Memory B cell (primary cell): ENCODE data around the gene CD160.
"Not testable (repeated sequence)": the region's sequence is repeated elsewhere in the genome, so short reads cannot be mapped to it uniquely, and the experiment has no call there.

Experiments
- ATAC-seq: fragments of 150-1000 bp; cut with Tn5 transposase; 2 replicates; pipeline ENCODE4 v1.10.0; 2021; ENCODE audit warnings: low read depth, mild to moderate bottlenecking, moderate library complexity
- DNase-seq, 2 donors: peaks; one replicate each; pipeline ENCODE4 v3.0.0; 2022; ENCODE audit warnings: low spot score in 2 of 2
- H3K27ac Mint-ChIP-seq: one replicate; pipeline ENCODE4 v1.8.0; 2022; ENCODE audit warnings: mild to moderate bottlenecking, moderate library complexity, mixed read lengths
- H3K27me3 Mint-ChIP-seq: one replicate; pipeline ENCODE4 v1.8.0; 2022; ENCODE audit warnings: mixed read lengths
- H3K36me3 Mint-ChIP-seq: one replicate; pipeline ENCODE4 v1.8.0; 2022; ENCODE audit warnings: mild to moderate bottlenecking, mixed read lengths
- H3K4me1 Mint-ChIP-seq: one replicate; pipeline ENCODE4 v1.8.0; 2022; ENCODE audit warnings: mixed read lengths
- H3K4me3 Mint-ChIP-seq: one replicate; pipeline ENCODE4 v1.8.0; 2022; ENCODE audit warnings: mild to moderate bottlenecking, moderate library complexity, mixed read lengths
- H3K9me3 Mint-ChIP-seq: one replicate; pipeline ENCODE4 v1.8.0; 2022; ENCODE audit warnings: mixed read lengths

The CD160 gene

DNA sequence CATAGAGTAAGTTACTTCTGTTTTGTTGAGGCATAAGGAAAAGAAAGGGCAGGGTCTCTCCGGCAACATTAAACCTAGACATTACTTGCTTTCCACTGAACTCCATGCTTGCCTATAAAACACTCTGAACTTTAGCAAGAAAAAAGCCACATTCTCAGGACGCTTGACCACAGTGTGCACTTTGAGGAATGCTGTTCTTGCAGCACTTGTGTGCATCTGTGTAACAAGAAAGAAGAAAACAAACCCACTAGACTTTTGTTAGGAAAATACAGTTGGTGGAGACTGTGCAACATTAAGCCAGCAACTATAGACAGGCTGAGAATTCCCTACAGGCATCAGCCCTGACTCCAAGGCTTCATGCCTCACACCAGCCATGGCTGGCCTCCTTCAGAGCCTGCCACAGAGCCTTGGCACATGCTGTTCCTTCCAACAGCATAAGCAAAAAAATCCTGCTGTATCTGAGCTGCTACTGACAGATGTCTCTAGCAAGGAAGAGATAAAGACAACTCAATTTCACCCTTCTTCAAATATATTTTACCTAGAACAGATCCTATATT is 17.9 kb upstream of the CD160 start:
- Mint-ChIP-seq H3K27me3 (peaks cover 5% of the 10 kb centered on the region), H3K4me1 (peaks cover 4% of the 10 kb centered on the region), H3K9me3 (no peaks in the 10 kb centered on the region), H3K4me3 (no peak overlapping the region), H3K36me3 (no peaks in the 10 kb centered on the region), H3K27ac (no peak overlapping the region)
- DNase-seq: no peak
- no peak for ATAC-seq

DNA sequence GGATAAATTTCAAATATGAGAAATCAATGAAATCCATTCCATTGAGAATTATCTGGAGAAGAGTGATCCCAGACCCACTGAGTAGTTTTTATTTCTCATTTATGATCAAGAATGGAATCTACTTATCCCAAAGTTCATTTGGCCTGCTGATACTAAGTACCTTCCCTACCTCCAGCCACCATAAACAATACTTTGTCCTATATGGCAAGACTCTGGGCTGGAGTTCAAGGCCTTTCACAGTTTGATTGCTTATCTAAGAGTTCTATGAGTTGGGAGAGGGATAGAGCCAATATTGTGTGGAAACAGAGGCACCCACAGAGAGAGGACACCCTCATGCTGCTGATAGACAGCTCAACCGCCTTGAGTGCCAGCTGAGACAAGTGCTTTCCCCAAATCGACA is 17.2 kb upstream of the CD160 start:
- Mint-ChIP-seq H3K36me3 (no peaks in the 10 kb centered on the region), H3K4me3 (no peak overlapping the region), H3K4me1 (peaks cover 3% of the 10 kb centered on the region), H3K9me3 (no peaks in the 10 kb centered on the region), H3K27me3 (peaks cover 4% of the 10 kb centered on the region), H3K27ac (no peak overlapping the region)
- DNase-seq: no peak
- ATAC-seq: no peak

DNA sequence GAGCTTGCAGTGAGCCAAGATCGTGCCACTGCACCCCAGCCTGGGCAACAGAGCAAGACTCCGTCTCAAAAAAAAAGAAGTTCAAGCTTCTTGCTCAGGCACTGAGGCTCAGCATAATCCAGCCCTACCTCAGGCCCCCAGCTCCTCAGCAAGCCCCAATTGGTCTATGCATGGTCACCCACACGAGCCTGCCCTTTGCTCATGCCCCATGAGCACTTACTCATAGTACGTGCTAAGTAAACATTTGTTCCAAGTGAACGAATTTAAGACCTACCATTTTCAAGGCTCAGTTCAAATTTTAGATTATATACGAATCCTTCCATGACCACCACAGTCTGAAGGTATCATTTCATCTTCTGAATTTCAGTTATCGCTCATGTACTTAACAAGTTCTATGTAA is 16.5 kb upstream of the CD160 start:
- Mint-ChIP-seq H3K4me3 (no peak overlapping the region), H3K27ac (no peak overlapping the region), H3K27me3 (peaks cover 2% of the 10 kb centered on the region)

DNA sequence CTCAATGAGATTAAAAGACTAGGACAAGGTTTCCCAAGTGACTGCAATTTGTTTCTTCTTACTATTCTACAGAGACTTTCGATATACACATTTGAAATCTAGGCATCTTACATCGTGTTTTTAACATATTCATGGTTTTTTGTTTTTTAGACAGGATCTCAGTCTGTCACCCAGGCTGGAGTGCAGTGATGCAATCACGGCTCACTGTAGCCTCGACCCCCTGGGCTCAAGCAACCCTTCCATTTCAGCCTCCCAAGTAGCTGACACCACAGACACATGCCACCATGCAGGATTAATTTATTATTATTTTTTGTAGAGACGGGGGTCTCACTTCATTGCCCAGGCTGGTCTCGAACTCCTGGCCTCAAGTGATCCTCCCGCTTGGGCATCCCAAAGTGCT is 13.7 kb upstream of the CD160 start:
- Mint-ChIP-seq H3K27ac (no peak overlapping the region), H3K4me3 (no peak overlapping the region), H3K27me3 (peaks cover 3% of the 10 kb centered on the region), H3K4me1 (no peaks in the 10 kb centered on the region), H3K9me3 (peaks cover 2% of the 10 kb centered on the region), H3K36me3 (peaks cover 3% of the 10 kb centered on the region)
- DNase-seq (no peak), ATAC-seq (no peak)

More for the DNA sequence above, 16.5 kb upstream of the CD160 start:
- Mint-ChIP-seq H3K4me1 (no peaks in the 10 kb centered on the region), H3K9me3 (no peaks in the 10 kb centered on the region), H3K36me3 (no peaks in the 10 kb centered on the region)
- DNase-seq (no peak), ATAC-seq (no peak)

DNA sequence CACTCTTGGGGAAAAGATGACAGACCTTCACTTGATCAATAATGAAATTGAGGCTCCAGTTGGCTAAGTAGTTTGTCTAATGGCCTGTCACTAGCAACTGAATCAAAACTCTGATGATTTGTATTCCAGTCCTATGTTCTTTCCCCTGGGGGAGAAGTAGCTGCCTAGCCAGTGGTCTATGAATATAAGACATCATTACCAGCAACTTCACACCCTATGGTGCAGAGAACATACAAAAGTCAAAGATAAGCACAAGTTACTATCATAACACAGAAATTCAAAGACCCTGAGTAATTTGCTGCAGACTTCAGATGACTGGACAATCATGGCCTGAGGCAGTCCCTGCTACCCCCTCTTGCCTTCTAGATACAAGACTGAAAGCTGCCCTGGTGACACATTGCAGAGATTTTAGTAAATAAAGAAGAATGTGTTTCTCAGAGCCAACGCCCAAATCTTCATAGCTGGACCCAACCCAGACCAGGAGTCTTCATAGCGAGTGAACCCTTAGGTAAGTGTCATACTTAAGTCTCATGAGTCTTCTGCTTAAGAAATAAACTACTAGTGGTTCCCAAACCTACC is 13.1 kb upstream of the CD160 start:
- H3K36me3 Mint-ChIP-seq: peaks cover 4% of the 10 kb centered on the region
- DNase-seq (no peak), ATAC-seq (no peak)
- no peak overlapping the region for H3K27ac Mint-ChIP-seq
- no peaks in the 10 kb centered on the region for H3K4me1 Mint-ChIP-seq
- H3K4me3 Mint-ChIP-seq: no peak overlapping the region
- H3K9me3 Mint-ChIP-seq: peaks cover 2% of the 10 kb centered on the region
- H3K27me3 Mint-ChIP-seq: peaks cover 3% of the 10 kb centered on the region

DNA sequence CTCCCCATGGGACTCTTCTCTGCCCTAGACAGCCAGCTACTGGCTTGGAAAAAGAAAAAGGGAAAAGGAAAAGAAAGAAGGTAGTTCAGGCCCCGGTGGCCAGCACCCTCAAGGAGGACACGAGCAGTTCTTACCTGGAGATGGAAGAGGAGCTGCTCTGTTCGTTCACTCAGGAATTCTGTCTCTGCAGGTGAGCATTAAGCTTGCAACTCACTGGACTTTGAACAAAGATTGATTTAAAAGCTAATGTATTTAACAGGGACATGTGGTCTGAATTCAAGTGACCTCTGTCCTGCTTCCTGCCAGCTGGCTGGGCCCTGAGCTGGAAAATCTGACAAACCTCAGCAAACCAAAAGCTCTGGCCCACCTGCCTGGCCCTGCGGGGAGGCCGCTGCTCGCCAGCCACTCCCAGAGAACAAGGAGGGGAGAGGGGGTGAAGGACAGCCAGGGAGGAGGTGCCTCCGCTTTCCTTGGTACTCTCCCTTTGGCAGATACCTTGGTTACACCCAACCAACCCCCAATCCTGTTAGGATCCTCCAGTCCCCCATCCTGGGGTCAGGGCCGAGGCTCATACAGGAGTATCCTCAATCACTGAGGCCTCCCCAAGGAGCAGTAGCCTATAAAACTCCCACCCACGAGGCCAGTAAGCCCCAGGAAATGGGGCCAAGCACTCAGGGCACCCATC is 12.0 kb upstream of the CD160 start, which contains the start of gene PDZK1:
TSS of gene PDZK1 (minus strand) at position 186 of the 685 bp plus-strand sequence. CDS start 19,347 bp downstream, outside the sequence.
- DNase-seq (no peak), ATAC-seq (no peak)
- Mint-ChIP-seq H3K27ac (no peak within 1 kb of the TSS), H3K36me3 (peaks cover 4% of the 10 kb centered on the region), H3K27me3 (peaks cover 3% of the 10 kb centered on the region), H3K9me3 (peaks cover 2% of the 10 kb centered on the region), H3K4me1 (no peaks in the 10 kb centered on the region), H3K4me3 (no peak within 1 kb of the TSS)

DNA sequence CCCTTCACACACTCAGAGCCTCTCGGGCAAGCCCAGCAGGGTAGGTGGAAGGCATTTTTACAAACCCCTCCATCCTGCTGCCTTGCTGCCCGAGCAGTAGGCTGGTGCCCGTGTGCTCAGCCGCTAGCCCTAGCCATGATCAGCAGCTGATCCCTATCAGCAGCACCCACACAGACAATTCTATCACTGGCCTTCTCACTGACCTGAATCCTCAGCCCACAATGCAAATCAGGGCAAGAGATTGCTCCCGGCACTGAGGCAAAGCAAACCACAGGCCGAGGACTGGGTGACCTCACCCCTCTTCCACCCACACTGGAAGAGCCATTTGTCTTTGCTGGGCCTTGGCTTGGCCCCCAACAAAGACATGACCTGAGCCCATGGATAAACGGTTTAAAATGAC is 11.2 kb upstream of the CD160 start:
- H3K36me3 Mint-ChIP-seq: peaks cover 4% of the 10 kb centered on the region
- H3K27me3 Mint-ChIP-seq: peaks cover 3% of the 10 kb centered on the region
- peaks cover 2% of the 10 kb centered on the region for H3K9me3 Mint-ChIP-seq
- DNase-seq (no peak), ATAC-seq (no peak)
- H3K27ac Mint-ChIP-seq: no peak overlapping the region
- H3K4me3 Mint-ChIP-seq: no peak overlapping the region
- H3K4me1 Mint-ChIP-seq: no peaks in the 10 kb centered on the region

DNA sequence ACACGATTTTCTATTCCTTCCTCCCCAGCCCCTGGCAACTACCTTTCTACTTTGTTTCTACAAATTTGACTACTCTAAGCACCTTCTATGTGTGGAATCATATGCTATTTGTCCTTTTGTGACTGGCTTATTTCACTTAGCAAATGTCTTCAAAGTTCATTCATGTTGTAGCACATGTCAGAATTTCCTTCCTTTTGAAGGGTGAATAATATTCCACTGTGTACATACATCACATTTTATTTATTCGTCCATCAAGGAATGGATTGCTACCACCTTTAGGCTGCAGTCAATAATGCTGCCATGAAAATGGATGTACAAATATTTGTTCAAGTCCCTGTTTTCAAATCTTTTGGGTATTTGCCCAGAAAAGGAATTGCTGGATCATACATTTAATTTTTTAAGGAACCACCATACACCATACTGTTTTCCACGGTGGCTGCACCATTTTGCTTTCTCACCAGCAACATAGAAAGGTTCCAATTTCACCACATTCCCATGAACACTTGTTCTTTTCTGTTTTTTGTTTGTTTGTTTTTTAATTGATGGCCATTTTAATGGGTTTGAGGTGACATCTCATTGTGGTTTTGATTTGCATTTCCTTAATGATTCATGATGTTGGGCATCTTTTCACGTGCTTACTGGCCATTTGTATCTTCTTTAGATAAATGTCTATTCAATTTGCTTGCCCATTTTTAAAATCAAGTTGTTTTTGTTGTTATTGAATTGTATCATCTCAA is 8.8 kb upstream of the CD160 start:
- H3K27me3 Mint-ChIP-seq: peaks cover 3% of the 10 kb centered on the region
- H3K4me3 Mint-ChIP-seq: no peak overlapping the region
- no peak for DNase-seq
- no peak overlapping the region for H3K27ac Mint-ChIP-seq
- no peaks in the 10 kb centered on the region for H3K4me1 Mint-ChIP-seq
- H3K36me3 Mint-ChIP-seq: peaks cover 4% of the 10 kb centered on the region
- no peak for ATAC-seq
- H3K9me3 Mint-ChIP-seq: peaks cover 2% of the 10 kb centered on the region

DNA sequence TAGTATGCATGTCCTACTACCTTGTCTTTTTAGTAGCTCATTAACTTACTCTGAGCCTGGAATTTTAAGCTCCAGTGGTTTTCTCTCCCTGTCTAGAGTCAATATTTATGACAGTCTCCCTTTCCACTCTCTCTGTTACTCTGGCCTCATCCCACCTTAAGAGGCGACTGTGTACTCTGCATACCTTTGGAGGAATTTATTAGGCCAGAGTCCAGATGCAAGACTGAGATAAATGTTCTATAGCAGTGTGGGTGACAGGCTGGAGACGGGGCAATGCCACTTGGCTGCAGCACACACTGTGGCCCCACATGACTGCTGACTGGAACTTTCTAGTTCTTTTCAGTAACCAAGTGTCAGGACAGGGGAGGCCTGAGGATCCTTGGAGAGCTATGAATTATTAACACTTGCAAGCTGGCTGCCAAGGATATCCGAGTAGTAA is 8.1 kb upstream of the CD160 start:
- peaks cover 2% of the 10 kb centered on the region for H3K9me3 Mint-ChIP-seq
- H3K4me1 Mint-ChIP-seq: no peaks in the 10 kb centered on the region
- peaks cover 3% of the 10 kb centered on the region for H3K27me3 Mint-ChIP-seq
- ATAC-seq (no peak), DNase-seq (no peak)
- peaks cover 4% of the 10 kb centered on the region for H3K36me3 Mint-ChIP-seq
- H3K27ac Mint-ChIP-seq: no peak overlapping the region
- H3K4me3 Mint-ChIP-seq: no peak overlapping the region

DNA sequence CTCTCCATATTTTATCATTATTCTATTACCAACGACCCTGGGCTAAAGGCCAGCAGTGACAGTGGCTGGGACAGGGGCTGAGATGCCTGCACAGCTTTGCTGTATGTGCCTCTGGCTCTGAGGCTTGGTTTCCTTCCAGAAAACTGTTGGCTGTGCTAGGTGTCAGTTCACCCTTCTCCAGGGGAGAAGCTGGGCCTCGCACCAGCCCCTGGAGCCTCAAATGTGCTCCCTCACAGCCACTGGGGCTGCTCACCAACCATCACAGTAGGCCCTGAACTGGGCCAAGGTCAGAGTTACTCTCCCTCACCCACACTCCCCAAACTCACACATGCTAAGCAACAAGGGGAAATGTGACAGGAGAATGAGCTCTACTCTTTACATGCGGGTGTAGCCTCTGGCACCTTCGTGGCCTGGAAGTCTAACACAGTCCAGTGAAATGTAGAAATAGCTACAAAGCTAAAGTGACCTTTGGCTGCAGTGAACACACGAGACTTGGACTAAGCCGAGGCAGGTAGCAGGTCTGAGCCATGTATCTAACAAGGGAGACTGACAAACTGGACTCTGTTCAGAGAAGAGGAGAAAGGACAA is 4.7 kb upstream of the CD160 start:
- Mint-ChIP-seq H3K9me3 (peaks cover 2% of the 10 kb centered on the region), H3K27ac (no peak overlapping the region)

DNA sequence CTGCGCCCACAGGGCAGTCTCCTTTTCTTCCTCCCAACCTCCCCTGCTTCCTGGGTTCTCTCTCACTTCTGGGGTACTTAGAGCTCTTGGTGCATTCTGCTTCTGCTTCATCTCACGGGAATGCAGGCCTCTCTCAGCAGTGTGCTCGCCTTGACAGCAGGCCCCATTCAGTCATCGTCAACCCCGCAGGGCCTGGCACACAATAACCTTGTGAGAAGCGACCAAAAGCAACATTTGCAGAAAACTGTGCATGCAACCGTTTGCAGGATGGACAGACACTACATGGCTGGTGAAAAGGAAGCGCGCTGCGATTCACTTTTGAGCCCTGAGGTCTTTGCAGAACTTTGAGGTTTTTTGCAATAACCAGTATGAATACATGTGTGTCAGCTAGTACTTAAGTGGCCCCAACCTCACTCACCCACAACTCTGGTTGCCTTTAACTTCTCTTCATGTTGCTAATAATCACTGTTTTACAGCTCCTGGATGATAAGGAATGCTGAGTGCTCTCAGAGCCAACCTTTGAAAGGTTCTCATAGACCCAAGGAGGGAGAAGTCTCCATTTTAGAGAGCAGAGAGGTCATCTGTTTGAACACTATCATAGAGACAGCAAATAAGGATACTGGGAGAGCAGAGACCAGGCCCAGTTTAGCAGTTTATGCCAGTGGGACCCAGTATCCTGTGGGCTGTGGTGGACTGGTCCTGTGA is 2.5 kb upstream of the CD160 start:
- H3K27ac Mint-ChIP-seq: no peak overlapping the region
- ATAC-seq: no peak
- peaks cover 4% of the 10 kb centered on the region for H3K27me3 Mint-ChIP-seq
- no peaks in the 10 kb centered on the region for H3K36me3 Mint-ChIP-seq
- H3K4me1 Mint-ChIP-seq: peaks cover 4% of the 10 kb centered on the region
- DNase-seq: no peak
- no peaks in the 10 kb centered on the region for H3K9me3 Mint-ChIP-seq
- no peak overlapping the region for H3K4me3 Mint-ChIP-seq

More for the DNA sequence above, 4.7 kb upstream of the CD160 start:
- Mint-ChIP-seq H3K36me3 (peaks cover 4% of the 10 kb centered on the region), H3K27me3 (peaks cover 3% of the 10 kb centered on the region), H3K4me3 (no peak overlapping the region), H3K4me1 (no peaks in the 10 kb centered on the region)
- DNase-seq: no peak
- ATAC-seq: no peak

DNA sequence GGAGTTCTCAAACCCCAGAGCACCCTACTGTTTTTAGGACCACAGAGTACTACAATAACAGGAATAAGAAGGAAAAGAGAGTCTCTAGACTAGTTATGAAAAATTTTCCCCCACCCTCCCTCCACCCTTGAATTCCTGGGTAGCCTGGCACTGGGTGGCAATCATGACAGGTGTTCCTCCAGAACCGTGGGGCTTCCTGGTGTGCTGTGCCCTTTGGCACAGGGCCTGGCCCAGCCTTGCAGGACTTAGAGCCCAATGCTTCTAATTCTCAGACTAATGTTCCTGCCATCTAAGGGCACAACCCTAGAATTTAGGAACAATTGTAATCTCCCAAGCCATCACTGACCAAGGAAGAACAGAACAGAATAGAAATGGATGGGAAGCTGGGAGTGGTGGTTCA is 1.5 kb upstream of the CD160 start:
- DNase-seq: no peak
- no peak overlapping the region for H3K27ac Mint-ChIP-seq
- no peak for ATAC-seq
- no peaks in the 10 kb centered on the region for H3K36me3 Mint-ChIP-seq
- H3K9me3 Mint-ChIP-seq: no peaks in the 10 kb centered on the region
- H3K27me3 Mint-ChIP-seq: peaks cover 5% of the 10 kb centered on the region
- peaks cover 4% of the 10 kb centered on the region for H3K4me1 Mint-ChIP-seq
- H3K4me3 Mint-ChIP-seq: no peak overlapping the region

DNA sequence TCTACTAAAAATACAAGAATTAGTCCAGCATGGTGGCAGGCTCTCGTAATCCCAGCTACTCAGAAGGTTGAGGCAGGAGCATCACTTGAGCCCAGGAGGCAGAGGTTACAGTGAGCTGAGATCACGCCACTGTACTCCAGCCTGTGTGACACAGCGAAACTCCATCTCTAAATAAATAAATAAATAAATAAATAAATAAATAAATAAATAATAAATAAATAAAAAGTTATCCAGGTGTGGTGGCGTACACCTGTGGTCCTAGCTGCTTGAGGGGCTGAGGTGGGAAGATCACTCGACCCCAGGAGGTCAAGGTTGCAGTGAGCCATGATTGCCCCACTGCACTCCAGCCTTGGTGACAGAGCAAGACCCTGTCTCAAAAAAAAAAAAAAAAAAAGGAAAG is 834 bp upstream of the CD160 start:
- ATAC-seq, H3K4me3 Mint-ChIP-seq, DNase-seq, H3K27ac Mint-ChIP-seq, H3K4me1 Mint-ChIP-seq, H3K9me3 Mint-ChIP-seq, H3K36me3 Mint-ChIP-seq, H3K27me3 Mint-ChIP-seq: not testable (repeated sequence)
